DMS 273 treated with DMSO at 0.1 percent for 48 hours (cell line): ENCODE results near the gene OXA1L.
"Not testable (repeated sequence)": the region's sequence is repeated elsewhere in the genome, so short reads cannot be mapped to it uniquely, and the experiment has no call there.

Experiments
- DNase-seq: peaks from one replicate; lab custom pipeline; 2025; lab: John Stamatoyannopoulos, UW

Gene OXA1L

DNA sequence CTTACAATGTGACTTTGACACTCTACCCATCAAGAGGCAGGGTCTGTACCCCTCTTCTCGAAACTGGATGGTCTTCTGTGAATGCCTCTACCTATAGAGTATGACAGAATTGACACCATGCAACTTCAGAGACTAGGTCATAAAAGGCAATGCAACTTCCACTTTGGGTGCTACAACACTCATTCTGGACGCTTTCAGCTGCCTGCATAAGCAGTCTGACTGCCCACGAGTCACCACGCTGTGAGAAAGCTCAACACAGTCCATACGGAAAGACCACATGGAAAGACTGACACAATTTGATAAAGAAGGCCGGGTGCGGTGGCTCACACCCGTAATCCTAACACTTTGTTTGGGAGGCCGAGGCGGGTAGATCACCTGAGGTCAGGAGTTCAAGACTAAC is 33.9 kb downstream of the OXA1L start:
- no peak for DNase-seq

GRCh38 chr14:22801716-22802115 is 35.2 kb downstream of the OXA1L start:
- DNase-seq: no peak

- no peak for DNase-seq
Measured at GRCh38 chr14:22802860-22803686, 36.6 kb downstream of the OXA1L start.

DNA sequence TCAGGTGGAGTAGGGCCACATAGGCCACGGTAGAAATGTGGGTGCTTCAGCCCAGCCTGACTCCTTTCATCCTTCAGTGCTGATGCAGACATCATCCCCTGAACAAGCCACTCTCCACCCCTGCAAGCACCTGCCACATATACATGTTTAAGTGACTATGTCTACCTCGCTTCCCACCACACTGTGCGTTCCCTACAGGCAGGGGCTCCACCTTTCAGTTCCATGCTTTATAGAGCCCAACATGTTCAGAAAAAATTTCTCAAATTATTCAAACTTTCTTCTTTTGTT is 37.1 kb downstream of the OXA1L start:
- no peak for DNase-seq

DNA sequence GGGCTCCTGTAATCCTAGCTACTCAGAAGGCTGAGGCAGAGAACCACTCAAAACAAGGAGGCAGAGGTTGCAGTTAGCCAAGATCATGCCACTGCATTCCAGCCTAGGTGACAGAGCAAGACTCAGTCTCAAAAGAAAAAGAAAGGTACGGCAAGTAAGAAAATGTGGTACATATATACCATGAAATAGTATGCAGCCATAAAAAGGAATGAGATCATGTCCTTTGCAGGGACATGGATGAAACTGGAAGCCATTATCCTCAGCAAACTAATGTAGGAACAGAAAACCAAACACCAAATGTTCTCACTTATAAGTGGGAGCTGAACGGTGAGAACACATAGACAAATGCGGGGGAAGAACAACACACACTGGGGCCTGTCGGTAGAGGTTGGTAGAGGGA is 38.7 kb downstream of the OXA1L start:
- DNase-seq: not testable (repeated sequence)

- no peak for DNase-seq
Measured at GRCh38 chr14:22807432-22808087, 41.1 kb downstream of the OXA1L start.

GRCh38 chr14:22808388-22809209 is 42.1 kb downstream of the OXA1L start:
- no peak for DNase-seq

DNA sequence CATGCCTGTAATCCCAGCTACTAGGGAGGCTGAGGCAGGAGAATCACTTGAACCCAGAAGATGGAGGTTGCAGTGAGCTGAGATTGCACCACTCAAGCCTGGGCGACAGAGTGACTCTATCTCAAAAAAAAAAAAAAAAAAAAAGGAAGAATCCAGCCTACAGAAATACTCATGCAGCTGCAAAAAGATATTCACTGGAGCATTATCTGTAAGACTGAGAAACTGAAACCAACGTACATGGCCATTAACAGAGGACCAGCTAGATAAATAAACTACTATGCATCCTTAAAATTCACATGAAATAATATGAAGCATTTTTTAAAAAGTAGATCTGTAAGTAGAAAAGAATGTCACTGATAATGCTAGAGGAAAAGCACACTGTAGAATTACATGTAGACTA is 45.2 kb downstream of the OXA1L start:
- DNase-seq: no peak

GRCh38 chr14:22812744-22813143 is 46.3 kb downstream of the OXA1L start:
- DNase-seq: no peak

- DNase-seq: no peak
Measured at GRCh38 chr14:22813145-22813544, 46.7 kb downstream of the OXA1L start.

DNA sequence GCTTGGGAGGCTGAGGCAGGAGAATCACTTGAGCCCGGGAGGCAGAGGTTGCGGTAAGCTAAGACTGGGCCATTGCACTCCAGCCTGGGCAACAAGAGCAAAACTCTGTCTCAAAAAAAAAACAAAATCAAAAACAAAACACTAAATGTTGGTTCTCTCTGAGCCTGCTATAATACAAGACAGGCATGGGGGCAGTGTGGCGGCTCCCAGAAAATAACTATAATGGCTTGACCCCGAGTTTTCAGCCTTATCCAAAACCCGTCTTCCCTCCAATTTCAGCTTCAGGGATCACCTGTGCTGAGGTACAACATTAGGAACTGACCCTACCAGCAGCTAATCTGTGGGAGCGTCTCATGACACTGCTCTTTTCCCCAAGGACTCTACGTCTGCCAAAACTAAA is 47.9 kb downstream of the OXA1L start:
- DNase-seq: no peak

DNA sequence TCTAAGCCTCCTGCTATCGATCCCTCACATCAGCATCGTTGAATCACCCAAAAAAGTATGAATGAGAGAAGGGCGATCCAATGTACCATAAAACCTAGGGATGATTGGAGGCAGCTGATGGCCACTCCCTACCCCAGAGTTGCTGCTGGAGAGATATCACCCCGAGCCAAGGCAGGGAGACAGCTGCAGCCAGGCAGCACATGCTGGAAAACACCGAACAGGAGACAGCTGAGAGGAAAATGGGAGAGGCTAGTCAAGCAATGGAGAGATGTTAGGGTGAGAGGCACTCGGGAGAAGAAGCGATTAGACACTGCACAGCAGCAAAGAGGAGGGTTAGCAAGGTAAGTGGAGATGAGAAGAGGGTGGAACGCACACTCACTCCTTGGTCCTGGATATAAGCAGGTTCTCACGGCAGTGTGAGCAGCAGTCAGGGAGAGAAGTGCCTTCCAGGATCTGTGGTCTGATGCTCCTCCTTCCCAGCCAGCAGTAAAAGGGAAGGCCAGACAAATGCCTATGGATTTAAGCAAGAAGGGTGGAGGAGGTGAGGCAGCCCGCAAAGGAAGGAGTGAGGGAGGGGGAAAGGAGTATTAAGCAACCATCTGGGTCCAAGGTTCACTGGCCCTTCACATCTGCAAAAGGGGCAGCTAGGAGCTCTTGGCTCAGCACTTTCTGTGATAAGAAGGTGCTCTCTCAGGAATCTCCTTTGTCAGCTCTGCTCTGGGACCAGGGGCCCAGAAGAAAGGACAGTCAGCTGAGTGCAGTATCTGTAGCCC is 48.6 kb downstream of the OXA1L start, which contains the start of gene SLC7A7:
Gene SLC7A7 (minus strand): TSS at position 495 of the 773 bp plus-strand sequence. CDS start 2,037 bp downstream, outside the sequence.
- no peak for DNase-seq

- no peak for DNase-seq
Measured at GRCh38 chr14:22819151-22819988, 52.9 kb downstream of the OXA1L start.

- no peak for DNase-seq
Measured at GRCh38 chr14:22820731-22821130, 54.2 kb downstream of the OXA1L start.

GRCh38 chr14:22821193-22822015 is 54.9 kb downstream of the OXA1L start:
- DNase-seq: no peak

GRCh38 chr14:22822016-22822570 is 55.6 kb downstream of the OXA1L start:
- DNase-seq: no peak
